HepG2 (cell line): ENCODE results near the gene MORN1. TPM values are rescaled to one million over a fixed set of nuclear protein-coding genes. Genes with fewer than 3 reads are reported as not detected.

Source experiments
- ATAC-seq: fragments of 200-7000 bp; cut with Tn5 transposase; 3 replicates; pipeline ENCODE4 v1.9.1; 2020; ENCODE audit warnings: mild to moderate bottlenecking, moderate library complexity
- BruUV-seq: library from RNA; stranded (reverse); fragments of 400-500 nt; replicated peaks from 2 replicates; lab custom pipeline; 2021; lab: Mats Ljungman, UMichigan
- CTCF ChIA-PET: fragments of 300-600 bp; formaldehyde crosslinking; extraction: SDS; loops from one replicate; lab custom pipeline; 2021; ENCODE audit warnings: low total read pairs, inconsistent platforms, low intra/inter-chr PET ratio; lab: Yijun Ruan, JAX
- POLR2A ChIA-PET: fragments of 350-600 bp; sonication (Branson Sonifier 250); formaldehyde crosslinking; loops from one replicate; lab custom pipeline; 2020; ENCODE audit warnings: antibody characterized with exemption, inconsistent platforms; lab: Yijun Ruan, JAX
- DNase-seq: peaks from one replicate; pipeline ENCODE4 v3.0.0-alpha.2; 2015; ENCODE audit warnings: low spot score
- FAIRE-seq: peaks from 3 replicates; lab custom pipeline; 2011; peaks lifted over from hg19 to GRCh38; lab: Jason Lieb, UNC
- H2AFZ ChIP-seq: one replicate; pipeline ENCODE4 v1.6.1; 2011; ENCODE audit warnings: low read length, inconsistent platforms
- H3K27ac ChIP-seq: fragments of 300-600 bp; 3 replicates; pipeline ENCODE4 v1.8.0; 2011; ENCODE audit warnings: mixed run types, mild to moderate bottlenecking, mixed read lengths, low read length, inconsistent platforms; ENCODE audit not compliant: insufficient read depth; ENCODE audit errors: extremely low read length
- H3K27me3 ChIP-seq, 2 experiments: fragments of 200-600 bp in 1 of 2; 2 replicates in 1 of 2; 3 replicates in 1 of 2; pipeline versions ENCODE4 v1.6.0 to v1.8.0; 2011; ENCODE audit warnings: low read length in 2 of 2, mild to moderate bottlenecking in 2 of 2, moderate library complexity in 2 of 2, inconsistent platforms in 1 of 2; ENCODE audit not compliant: insufficient read depth in 2 of 2, control insufficient read depth in 1 of 2
- H3K36me3 ChIP-seq, 2 experiments: fragments of 200-600 bp in 1 of 2; replicated peaks in 1 of 2; 2 replicates in 1 of 2; 3 replicates in 1 of 2; pipeline versions ENCODE4 v1.5.1 to v1.8.0; 2011; ENCODE audit warnings: low read length in 2 of 2, inconsistent platforms in 1 of 2; ENCODE audit not compliant: insufficient read depth in 2 of 2, control insufficient read depth in 1 of 2
- H3K4me1 ChIP-seq: 2 replicates; pipeline ENCODE4 v1.5.1; 2012; ENCODE audit warnings: low read length, inconsistent platforms; ENCODE audit not compliant: insufficient read depth
- H3K4me2 ChIP-seq: 2 replicates; pipeline ENCODE4 v1.6.0; 2011; ENCODE audit warnings: low read depth, low read length, inconsistent platforms
- H3K4me3 ChIP-seq, 3 experiments: fragments of 200-600 bp in 1 of 3; sonication (generic), shearing (Covaris generic) in 1 of 3; replicated peaks in 1 of 3; 2 replicates each; pipeline ENCODE4 v1.5.1; 2011 to 2016; ENCODE audit warnings: low read length in 3 of 3, inconsistent platforms in 2 of 3, low read depth in 2 of 3, mild to moderate bottlenecking in 2 of 3, control low read depth in 1 of 3, mixed read lengths in 1 of 3; ENCODE audit not compliant: insufficient read depth in 1 of 3
- H3K79me2 ChIP-seq: one replicate; pipeline ENCODE4 v1.6.1; 2011; ENCODE audit warnings: low read length, inconsistent platforms; ENCODE audit not compliant: insufficient read depth
- H3K9ac ChIP-seq: 2 replicates; pipeline ENCODE4 v1.6.0; 2011; ENCODE audit warnings: mild to moderate bottlenecking, low read depth, low read length, inconsistent platforms; ENCODE audit not compliant: insufficient read depth
- H3K9me3 ChIP-seq: 2 replicates; pipeline ENCODE4 v1.5.1; 2012; ENCODE audit warnings: mild to moderate bottlenecking, low read length
- H4K20me1 ChIP-seq: 2 replicates; pipeline ENCODE4 v1.6.0; 2011; ENCODE audit warnings: inconsistent platforms, mild to moderate bottlenecking, low read length, moderate library complexity; ENCODE audit not compliant: insufficient read depth
- GABPA ChIP-seq, 2 experiments: IDR thresholded peaks; 2 replicates each; pipeline ENCODE4 v1.6.1; 2011 to 2016; ENCODE audit warnings: low read depth in 2 of 2, low read length in 1 of 2, missing biosample characterization in 1 of 2, missing genetic modification characterization in 1 of 2
- HNF4A ChIP-seq: sonication (generic); formaldehyde crosslinking; IDR thresholded peaks from 2 replicates; pipeline ENCODE4 v1.4.0; 2020; ENCODE audit warnings: missing genetic modification reagents
- KLF16 ChIP-seq, 2 experiments: sonication (generic) in 1 of 2; formaldehyde crosslinking in 1 of 2; IDR thresholded peaks; 2 replicates each; pipeline versions ENCODE4 v1.6.1 to v1.8.0; 2016 to 2023; ENCODE audit warnings: missing genetic modification reagents in 2 of 2, missing compliant biosample characterization in 1 of 2
- MZF1 ChIP-seq: sonication (generic); formaldehyde crosslinking; IDR thresholded peaks from 2 replicates; pipeline ENCODE4 v1.8.1; 2023; ENCODE audit warnings: mild to moderate bottlenecking, missing genetic modification reagents, borderline replicate concordance
- SALL2 ChIP-seq: sonication (generic); formaldehyde crosslinking; IDR thresholded peaks from 2 replicates; pipeline ENCODE4 v1.8.1; 2023; ENCODE audit warnings: mild to moderate bottlenecking, missing genetic modification reagents, inconsistent platforms
- TBL1XR1 ChIP-seq: fragments of 150-350 bp; IDR thresholded peaks from 2 replicates; pipeline ENCODE4 v1.6.1; 2014; ENCODE audit warnings: borderline replicate concordance, low read length; ENCODE audit not compliant: partially characterized antibody
- ZBTB7A ChIP-seq: sonication (generic); formaldehyde crosslinking; IDR thresholded peaks from 2 replicates; pipeline ENCODE4 v1.8.0; 2022; ENCODE audit warnings: mild to moderate bottlenecking, missing genetic modification reagents
- ZBTB7B ChIP-seq: sonication (generic); formaldehyde crosslinking; IDR thresholded peaks from 2 replicates; pipeline ENCODE4 v1.4.0; 2020; ENCODE audit warnings: missing genetic modification reagents
- ZMYM2 ChIP-seq: sonication (generic); formaldehyde crosslinking; IDR thresholded peaks from 2 replicates; pipeline ENCODE4 v1.8.0; 2022; ENCODE audit warnings: mild to moderate bottlenecking, missing genetic modification reagents
- ZNF225 ChIP-seq: sonication (generic); formaldehyde crosslinking; IDR thresholded peaks from 2 replicates; pipeline ENCODE4 v1.4.0; 2020; ENCODE audit warnings: mild to moderate bottlenecking, missing genetic modification reagents
- ZNF562 ChIP-seq: sonication (generic); formaldehyde crosslinking; IDR thresholded peaks from 2 replicates; pipeline ENCODE4 v1.8.0; 2022; ENCODE audit warnings: missing genetic modification reagents, borderline replicate concordance
- ZNF563 ChIP-seq: sonication (generic); formaldehyde crosslinking; IDR thresholded peaks from 2 replicates; pipeline ENCODE4 v1.8.0; 2022; ENCODE audit warnings: mild to moderate bottlenecking, moderate library complexity, missing genetic modification reagents
- ZNF709 ChIP-seq: sonication (generic); formaldehyde crosslinking; IDR thresholded peaks from 2 replicates; pipeline ENCODE4 v1.5.0; 2020; ENCODE audit warnings: mild to moderate bottlenecking, missing genetic modification reagents
- WGBS: methylation state at CpG from one replicate; pipeline ENCODE4 v1.1.6; 2017; ENCODE audit warnings: low lambda C conversion rate; 5-methylcytosine and 5-hydroxymethylcytosine counted together
- in situ Hi-C: cut with HindIII; loops from 2 replicates; pipeline ENCODE4 v1.10.0; 2017; ENCODE audit warnings: low pct_unique_long_range_greater_than_20kb; ENCODE audit not compliant: extremely low pct_ligation_motif_present
- intact Hi-C: fragments of 100-400 bp; cut with micrococcal nuclease; formaldehyde crosslinking; loops from one replicate; pipeline ENCODE4 v1.10.0; 2022; ENCODE audit not compliant: unreplicated experiment
- polyA plus RNA-seq, 8 experiments: library from polyadenylated mRNA; depleted of rRNA in 3 of 8; stranded (reverse) in 7 of 8; unstranded in 1 of 8; fragments of >200 nt; fragmentation: Illumina TruSeq in 4 of 8; extraction: Trizol in 4 of 8; gene quantifications; 2 replicates each; pipeline versions ENCODE4 v1.2.1 to v1.2.3, GENCODE V29; 2011 to 2016; ENCODE audit warnings: low read depth in 4 of 8, missing spikeins in 1 of 8, mixed read lengths in 1 of 8; ENCODE audit not compliant: insufficient read depth in 1 of 8
- total RNA-seq, 5 experiments: library from RNA; depleted of rRNA; stranded (reverse); fragments of >200 nt; fragmentation: Illumina TruSeq; extraction: Trizol; gene quantifications; 2 replicates each; pipeline ENCODE4 v1.2.3, GENCODE V29; 2016; ENCODE audit warnings: low read depth in 1 of 5
- TF ChIP-seq, protein P1 (sequence below): sonication (generic); formaldehyde crosslinking; IDR thresholded peaks from 2 replicates; pipeline ENCODE4 v1.4.0; 2020; ENCODE audit warnings: missing genetic modification reagents
- TF ChIP-seq, protein P2 (sequence below): sonication (generic); formaldehyde crosslinking; conservative IDR thresholded peaks from 2 replicates; pipeline ENCODE4 v1.8.1; 2023; ENCODE audit warnings: missing genetic modification reagents
- TF ChIP-seq, protein P3 (sequence below): sonication (generic); formaldehyde crosslinking; IDR thresholded peaks from 2 replicates; pipeline ENCODE4 v1.8.1; 2023; ENCODE audit warnings: missing genetic modification reagents, inconsistent platforms, borderline replicate concordance
- TF ChIP-seq, protein P4 (sequence below): sonication (generic); formaldehyde crosslinking; IDR thresholded peaks from 2 replicates; pipeline ENCODE4 v1.8.1; 2023; ENCODE audit warnings: mild to moderate bottlenecking, missing genetic modification reagents

Gene MORN1
- total and polyA plus RNA-seq, 2 of the 13 experiments (the other 11 are each of a cell fraction or from before 2014, with no cell fraction given) = 3.1 to 6.5 TPM

DNA sequence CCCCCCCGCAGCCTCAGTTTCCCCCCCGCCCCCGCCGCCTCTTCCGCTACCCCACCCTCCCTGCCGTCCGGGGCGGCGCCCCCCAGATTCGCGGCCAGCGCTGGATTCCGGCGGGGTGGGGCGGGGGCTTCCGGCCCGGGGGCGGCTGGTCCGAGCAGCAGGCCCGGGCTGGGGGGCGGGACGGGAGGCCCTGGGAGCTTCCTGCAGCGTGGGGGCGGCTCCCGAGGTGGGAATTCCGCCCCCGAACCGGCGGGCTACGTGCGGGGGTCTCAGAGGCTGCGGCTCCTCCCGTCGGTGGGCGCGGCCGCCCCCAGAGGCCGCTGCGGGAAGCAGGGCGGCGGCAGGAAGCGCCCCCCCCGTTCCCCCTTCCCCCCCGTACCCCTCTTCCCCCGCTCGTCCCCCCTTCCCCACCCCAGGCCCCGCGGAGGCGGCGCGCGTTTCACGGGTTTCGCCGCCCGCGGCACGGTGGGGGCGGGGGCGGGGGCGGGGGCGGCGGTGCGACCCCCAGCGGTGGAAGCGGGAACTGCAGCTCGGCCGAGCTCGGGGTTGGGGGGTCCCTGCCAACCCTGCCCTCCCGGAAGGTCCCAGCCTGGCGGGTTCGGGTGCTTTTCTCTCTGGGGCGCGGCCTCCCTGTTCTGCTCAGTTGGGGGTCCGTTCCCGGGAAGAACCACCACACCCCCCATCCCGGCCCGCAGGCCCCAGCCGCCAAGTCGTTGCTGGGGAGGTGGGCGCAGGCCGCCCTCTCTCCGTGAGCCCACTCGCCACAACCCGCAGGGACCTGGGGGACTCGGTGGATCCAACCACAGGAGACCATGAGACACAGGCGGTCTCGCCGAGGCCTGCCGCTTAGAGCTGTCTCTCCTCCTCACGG lies 76.3 kb downstream of the MORN1 start:
- WGBS = 0% methylated on average over 1 of the region's 91 CpGs
- ATAC-seq = no peak
- Histone ChIP-seq H2AFZ (no peak overlapping the region), H3K36me3 (no peaks in the 10 kb centered on the region), H3K9me3 (no peaks in the 10 kb centered on the region), H3K9ac (peak overlapping the region; percentile 78), H4K20me1 (no peaks in the 10 kb centered on the region), H3K4me1 (peaks cover 79% of the 10 kb centered on the region), H3K79me2 (no peaks in the 10 kb centered on the region), H3K27me3 (peaks cover 4 to 23% of the 10 kb centered on the region in 2 experiments; a peak in 3 of 5 replicates), H3K4me2 (peak overlapping the region; percentile 95), H3K4me3 (peak overlapping the region; percentile 55 to 78 (median 64); a peak in 5 of 6 replicates), H3K27ac (no peak overlapping the region)
- intact Hi-C loops = loop anchor here (5.0 kb wide), 1 partner anchor 67 kb away; no protein-coding TSS in a partner anchor
- BruUV-seq = no TSS peak
- POLR2A ChIA-PET = interaction anchor here (0.7 to 2.9 kb wide), 6 partner anchors 76 to 120 kb away, joined by 3 to 13 read pairs (median 9); partner anchors contain the start of genes FAAP20, MORN1 and RER1
- peak; percentile 21 for DNase-seq
- FAIRE-seq = no peak
- CTCF ChIA-PET = no interaction called here
- in situ Hi-C loops = loop anchor here (5.0 kb wide), 1 partner anchor 123 kb away; the partner anchor contains the start of gene FAAP20
- TF ChIP-seq GABPA (IDR thresholded peaks at IDR 0.05; ENCODE audit: low read depth, low read length) (no peak), GABPA (CRISPR knock-in tag; IDR thresholded peaks at IDR 0.05; ENCODE audit: low read depth) (peak; percentile 42; the same call in 1 of the 2 replicates), ZNF563 (CRISPR knock-in tag) (0 out of 2 replicates have a peak, but pooled peaks have one; percentile 16), ZNF562 (CRISPR knock-in tag) (no peak), ZNF225 (CRISPR knock-in tag) (no peak; the same call in 1 of the 2 replicates), ZMYM2 (CRISPR knock-in tag) (no peak), MZF1 (CRISPR knock-in tag) (no peak), TBL1XR1 (no peak), ZBTB7B (CRISPR knock-in tag) (peak; percentile 14; the same call in 1 of the 2 replicates), KLF16 (CRISPR knock-in tag; IDR thresholded peaks at IDR 0.05) (no peak), SALL2 (CRISPR knock-in tag) (no peak), ZNF709 (CRISPR knock-in tag) (no peak), ZBTB7A (0 out of 2 replicates have a peak, but pooled peaks have one; percentile 36), HNF4A (CRISPR knock-in tag) (no peak)
- TF ChIP-seq, protein P1, sequence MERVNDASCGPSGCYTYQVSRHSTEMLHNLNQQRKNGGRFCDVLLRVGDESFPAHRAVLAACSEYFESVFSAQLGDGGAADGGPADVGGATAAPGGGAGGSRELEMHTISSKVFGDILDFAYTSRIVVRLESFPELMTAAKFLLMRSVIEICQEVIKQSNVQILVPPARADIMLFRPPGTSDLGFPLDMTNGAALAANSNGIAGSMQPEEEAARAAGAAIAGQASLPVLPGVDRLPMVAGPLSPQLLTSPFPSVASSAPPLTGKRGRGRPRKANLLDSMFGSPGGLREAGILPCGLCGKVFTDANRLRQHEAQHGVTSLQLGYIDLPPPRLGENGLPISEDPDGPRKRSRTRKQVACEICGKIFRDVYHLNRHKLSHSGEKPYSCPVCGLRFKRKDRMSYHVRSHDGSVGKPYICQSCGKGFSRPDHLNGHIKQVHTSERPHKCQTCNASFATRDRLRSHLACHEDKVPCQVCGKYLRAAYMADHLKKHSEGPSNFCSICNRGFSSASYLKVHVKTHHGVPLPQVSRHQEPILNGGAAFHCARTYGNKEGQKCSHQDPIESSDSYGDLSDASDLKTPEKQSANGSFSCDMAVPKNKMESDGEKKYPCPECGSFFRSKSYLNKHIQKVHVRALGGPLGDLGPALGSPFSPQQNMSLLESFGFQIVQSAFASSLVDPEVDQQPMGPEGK = peak; percentile 69
- TF ChIP-seq, protein P2, sequence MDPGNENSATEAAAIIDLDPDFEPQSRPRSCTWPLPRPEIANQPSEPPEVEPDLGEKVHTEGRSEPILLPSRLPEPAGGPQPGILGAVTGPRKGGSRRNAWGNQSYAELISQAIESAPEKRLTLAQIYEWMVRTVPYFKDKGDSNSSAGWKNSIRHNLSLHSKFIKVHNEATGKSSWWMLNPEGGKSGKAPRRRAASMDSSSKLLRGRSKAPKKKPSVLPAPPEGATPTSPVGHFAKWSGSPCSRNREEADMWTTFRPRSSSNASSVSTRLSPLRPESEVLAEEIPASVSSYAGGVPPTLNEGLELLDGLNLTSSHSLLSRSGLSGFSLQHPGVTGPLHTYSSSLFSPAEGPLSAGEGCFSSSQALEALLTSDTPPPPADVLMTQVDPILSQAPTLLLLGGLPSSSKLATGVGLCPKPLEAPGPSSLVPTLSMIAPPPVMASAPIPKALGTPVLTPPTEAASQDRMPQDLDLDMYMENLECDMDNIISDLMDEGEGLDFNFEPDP = no peak
- TF ChIP-seq, protein P3, sequence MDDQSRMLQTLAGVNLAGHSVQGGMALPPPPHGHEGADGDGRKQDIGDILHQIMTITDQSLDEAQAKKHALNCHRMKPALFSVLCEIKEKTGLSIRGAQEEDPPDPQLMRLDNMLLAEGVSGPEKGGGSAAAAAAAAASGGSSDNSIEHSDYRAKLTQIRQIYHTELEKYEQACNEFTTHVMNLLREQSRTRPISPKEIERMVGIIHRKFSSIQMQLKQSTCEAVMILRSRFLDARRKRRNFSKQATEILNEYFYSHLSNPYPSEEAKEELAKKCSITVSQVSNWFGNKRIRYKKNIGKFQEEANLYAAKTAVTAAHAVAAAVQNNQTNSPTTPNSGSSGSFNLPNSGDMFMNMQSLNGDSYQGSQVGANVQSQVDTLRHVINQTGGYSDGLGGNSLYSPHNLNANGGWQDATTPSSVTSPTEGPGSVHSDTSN (CRISPR knock-in tag) = no peak
- TF ChIP-seq, protein P4, sequence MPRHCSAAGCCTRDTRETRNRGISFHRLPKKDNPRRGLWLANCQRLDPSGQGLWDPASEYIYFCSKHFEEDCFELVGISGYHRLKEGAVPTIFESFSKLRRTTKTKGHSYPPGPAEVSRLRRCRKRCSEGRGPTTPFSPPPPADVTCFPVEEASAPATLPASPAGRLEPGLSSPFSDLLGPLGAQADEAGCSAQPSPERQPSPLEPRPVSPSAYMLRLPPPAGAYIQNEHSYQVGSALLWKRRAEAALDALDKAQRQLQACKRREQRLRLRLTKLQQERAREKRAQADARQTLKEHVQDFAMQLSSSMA (CRISPR knock-in tag) = no peak
